ENCODE results near the gene SLC35F1.
"Not testable (repeated sequence)": the region's sequence is repeated elsewhere in the genome, so short reads cannot be mapped to it uniquely, and the experiment has no call there.

Gene SLC35F1

GRCh38 chr6:117928833-117929232, 21.8 kb downstream of the SLC35F1 start:
- DNase-seq: no peak

- DNase-seq: no peak
These were observed 22.4 kb downstream of the SLC35F1 start for GRCh38 chr6:117929501-117929900.

GRCh38 chr6:117930645-117931044, 23.6 kb downstream of the SLC35F1 start:
- no peak for DNase-seq

GRCh38 chr6:117932001-117932400, 24.9 kb downstream of the SLC35F1 start:
- DNase-seq: no peak

GRCh38 chr6:117932676-117933075, 25.6 kb downstream of the SLC35F1 start:
- no peak for DNase-seq

- DNase-seq: no peak
These were observed 26.4 kb downstream of the SLC35F1 start for GRCh38 chr6:117933471-117933870.

- DNase-seq: no peak
These were observed 31.4 kb downstream of the SLC35F1 start for GRCh38 chr6:117938311-117938995.

- no peak for DNase-seq
These were observed 40.2 kb downstream of the SLC35F1 start for GRCh38 chr6:117947234-117947633.

GRCh38 chr6:117951783-117952182, 44.7 kb downstream of the SLC35F1 start:
- DNase-seq: no peak

- no peak for DNase-seq
These were observed 48.7 kb downstream of the SLC35F1 start for GRCh38 chr6:117955684-117956256.

- DNase-seq: no peak
These were observed 49.3 kb downstream of the SLC35F1 start for GRCh38 chr6:117956386-117956785.

- no peak for DNase-seq
These were observed 51.5 kb downstream of the SLC35F1 start for GRCh38 chr6:117958536-117958935.

- DNase-seq: no peak
These were observed 53.8 kb downstream of the SLC35F1 start for GRCh38 chr6:117960877-117961276.

GRCh38 chr6:117961301-117961700, 54.2 kb downstream of the SLC35F1 start:
- DNase-seq: no peak

GRCh38 chr6:117965763-117966162, 58.7 kb downstream of the SLC35F1 start:
- not testable (repeated sequence) for DNase-seq

GRCh38 chr6:117971637-117972036, 64.6 kb downstream of the SLC35F1 start:
- no peak for DNase-seq

- no peak for DNase-seq
These were observed 68.0 kb downstream of the SLC35F1 start for GRCh38 chr6:117974914-117975627.

- peak; percentile 8 for DNase-seq
These were observed 69.1 kb downstream of the SLC35F1 start for GRCh38 chr6:117976030-117976651.

- DNase-seq: no peak
These were observed 78.9 kb downstream of the SLC35F1 start for GRCh38 chr6:117985916-117986315.

GRCh38 chr6:117986396-117986795, 79.3 kb downstream of the SLC35F1 start:
- DNase-seq: no peak

GRCh38 chr6:117989086-117989485, 82.0 kb downstream of the SLC35F1 start:
- no peak for DNase-seq

GRCh38 chr6:117990151-117990550, 83.1 kb downstream of the SLC35F1 start:
- DNase-seq: no peak

GRCh38 chr6:117992856-117993255, 85.8 kb downstream of the SLC35F1 start:
- DNase-seq: no peak

GRCh38 chr6:118012944-118013343, 105.9 kb downstream of the SLC35F1 start:
- DNase-seq: no peak
